ENCODE results near the gene NFKBIE. TPM values are rescaled to one million over a fixed set of nuclear protein-coding genes. Genes with fewer than 3 reads are reported as not detected.

NFKBIE gene
- total and polyA plus RNA-seq, 8 donors, result 2.5 to 16.9 (median 7.6) TPM

GRCh38 chr6:44223319-44224028, 41.9 kb downstream of the NFKBIE start, which contains the start of gene SLC29A1:
TSS of gene SLC29A1 (plus strand) at chr6:44223595. CDS start at chr6:44227314, 3,719 bp downstream.
- no peaks in the 10 kb centered on the region for H3K9me3 ChIP-seq
- intact Hi-C loops (cut with DNase I), result no loop called here
- peak within 1 kb of the TSS; percentile 39 to 94 (median 90) for H3K27ac ChIP-seq
- DNase-seq (peak; percentile 73 to 92 (median 82)), ATAC-seq (peak; percentile 22 to 45 (median 34)), FAIRE-seq (no peak)
- no peaks in the 10 kb centered on the region for H3K36me3 ChIP-seq
- peak within 1 kb of the TSS; percentile 22 to 71 (median 54) for H3K4me3 ChIP-seq
- no peaks in the 10 kb centered on the region for H3K27me3 ChIP-seq
- H3K4me1 ChIP-seq, result peaks cover 33 to 55% (median 35%) of the 10 kb centered on the region in 3 donors
- WGBS, 2 donors, result 1% methylated on average over 54 to 73 of the region's 73 CpGs
- no peak for TF ChIP-seq CTCF (IDR thresholded peaks at IDR 0.05)

- FAIRE-seq, result no peak
- Histone ChIP-seq H3K27me3 (no peaks in the 10 kb centered on the region), H3K36me3 (no peaks in the 10 kb centered on the region), H3K27ac (peak overlapping the region; percentile 39 to 94 (median 90)), H3K4me3 (peak overlapping the region; percentile 22 to 71 (median 54)), H3K4me1 (peaks cover 33 to 62% (median 40%) of the 10 kb centered on the region in 3 donors), H3K9me3 (no peaks in the 10 kb centered on the region)
- DNase-seq, result peak in 1 of 6 donors; percentile 59
- TF ChIP-seq CTCF (IDR thresholded peaks at IDR 0.05), result no peak
- 33 to 37% methylated on average over 26 of the region's 26 CpGs for WGBS, 2 donors
- intact Hi-C loops (cut with DNase I), result no loop called here
- ATAC-seq, result no peak
Observed at GRCh38 chr6:44222486-44223318, 42.6 kb downstream of the NFKBIE start.

- no peak for TF ChIP-seq CTCF (IDR thresholded peaks at IDR 0.05)
- ATAC-seq (no peak), DNase-seq (no peak), FAIRE-seq (no peak)
- 34 to 40% methylated on average over 2 of the region's 2 CpGs for WGBS, 2 donors
- peaks cover 28 to 69% (median 43%) of the 10 kb centered on the region in 3 donors for H3K4me1 ChIP-seq
- no peaks in the 10 kb centered on the region for H3K36me3 ChIP-seq
- peak overlapping the region in 2 of 4 donors; percentile 17 to 61 for H3K4me3 ChIP-seq
- H3K27me3 ChIP-seq, result no peaks in the 10 kb centered on the region
- H3K9me3 ChIP-seq, result no peaks in the 10 kb centered on the region
- intact Hi-C loops (cut with DNase I), result no loop called here
- H3K27ac ChIP-seq, result peak overlapping the region; percentile 89 to 94 (median 90)
Observed at GRCh38 chr6:44221961-44222335, 43.4 kb downstream of the NFKBIE start.

- TF ChIP-seq CTCF (IDR thresholded peaks at IDR 0.05), result peak; percentile 60 to 81 (median 71)
- no peaks in the 10 kb centered on the region for H3K9me3 ChIP-seq
- H3K27ac ChIP-seq, result peak overlapping the region; percentile 89 to 94 (median 90)
- peaks cover 25 to 66% (median 42%) of the 10 kb centered on the region in 3 donors for H3K4me1 ChIP-seq
- no peaks in the 10 kb centered on the region for H3K36me3 ChIP-seq
- peak; percentile 95 to 99 (median 97) for DNase-seq
- peak; percentile 55 to 68 (median 61) for ATAC-seq
- WGBS, 2 donors, result 0% methylated on average over 4 of the region's 4 CpGs
- H3K27me3 ChIP-seq, result no peaks in the 10 kb centered on the region
- FAIRE-seq, result no peak
- intact Hi-C loops (cut with DNase I), result no loop called here
- H3K4me3 ChIP-seq, result peak overlapping the region in 2 of 4 donors; percentile 17 to 61
Observed at GRCh38 chr6:44221291-44221960, 43.9 kb downstream of the NFKBIE start.
